Activated CD4-positive, alpha-beta T cell treated with anti-CD3 and anti-CD28 coated beads for 1 hour (primary cell): ENCODE results near the gene NXNL2.

Experiments used
- DNase-seq: peaks from one replicate; pipeline ENCODE4 v3.0.0-alpha.2; 2020

Gene NXNL2

GRCh38 chr9:88580961-88581360 is 46.0 kb downstream of the NXNL2 start:
- no peak for DNase-seq

- DNase-seq = no peak
Measured at GRCh38 chr9:88583901-88584596, 49.1 kb downstream of the NXNL2 start.

GRCh38 chr9:88585426-88585825 is 50.4 kb downstream of the NXNL2 start:
- DNase-seq = no peak

GRCh38 chr9:88586452-88586851 is 51.5 kb downstream of the NXNL2 start:
- no peak for DNase-seq

- DNase-seq = no peak
Measured at GRCh38 chr9:88587182-88587581, 52.2 kb downstream of the NXNL2 start.

GRCh38 chr9:88587885-88588649 is 53.1 kb downstream of the NXNL2 start:
- DNase-seq = no peak

- DNase-seq = no peak
Measured at GRCh38 chr9:88589656-88590055, 54.7 kb downstream of the NXNL2 start.

GRCh38 chr9:88590558-88591146 is 55.7 kb downstream of the NXNL2 start:
- DNase-seq = no peak

- no peak for DNase-seq
Measured at GRCh38 chr9:88593537-88594185, 58.7 kb downstream of the NXNL2 start.
